GM18499 (cell line): Measurements from ENCODE around the gene MAEA.
"Not testable (repeated sequence)": the region's sequence is repeated elsewhere in the genome, so short reads cannot be mapped to it uniquely, and the experiment has no call there.

Experiments used
- ATAC-seq: cut with Tn5 transposase; IDR thresholded peaks from one replicate; pipeline ENCODE4 v1.9.1; 2021; ENCODE audit warnings: moderate number of reproducible peaks; ENCODE audit not compliant: insufficient read depth, unreplicated experiment

MAEA gene

DNA sequence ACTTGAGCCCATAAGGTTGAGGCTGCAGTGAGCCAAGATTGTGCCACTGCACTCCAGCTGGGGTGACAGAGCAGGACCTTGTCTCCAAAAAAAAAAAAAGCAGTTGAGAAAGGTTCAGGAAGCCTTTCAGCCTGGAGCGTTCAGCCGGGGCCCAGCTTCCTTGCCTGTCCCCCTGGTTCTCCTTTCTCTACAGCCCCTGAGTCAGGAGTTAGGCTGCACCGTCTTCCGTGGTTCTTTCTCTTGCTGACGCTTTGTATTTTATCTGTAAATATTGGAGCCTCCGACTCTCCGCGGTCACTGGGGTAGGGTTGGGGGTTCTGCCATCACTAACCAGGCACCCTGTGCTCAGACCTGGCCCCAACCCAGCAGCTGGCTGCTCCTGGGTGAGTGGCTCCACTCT, 43.6 kb downstream of the MAEA start:
- ATAC-seq, result no peak

DNA sequence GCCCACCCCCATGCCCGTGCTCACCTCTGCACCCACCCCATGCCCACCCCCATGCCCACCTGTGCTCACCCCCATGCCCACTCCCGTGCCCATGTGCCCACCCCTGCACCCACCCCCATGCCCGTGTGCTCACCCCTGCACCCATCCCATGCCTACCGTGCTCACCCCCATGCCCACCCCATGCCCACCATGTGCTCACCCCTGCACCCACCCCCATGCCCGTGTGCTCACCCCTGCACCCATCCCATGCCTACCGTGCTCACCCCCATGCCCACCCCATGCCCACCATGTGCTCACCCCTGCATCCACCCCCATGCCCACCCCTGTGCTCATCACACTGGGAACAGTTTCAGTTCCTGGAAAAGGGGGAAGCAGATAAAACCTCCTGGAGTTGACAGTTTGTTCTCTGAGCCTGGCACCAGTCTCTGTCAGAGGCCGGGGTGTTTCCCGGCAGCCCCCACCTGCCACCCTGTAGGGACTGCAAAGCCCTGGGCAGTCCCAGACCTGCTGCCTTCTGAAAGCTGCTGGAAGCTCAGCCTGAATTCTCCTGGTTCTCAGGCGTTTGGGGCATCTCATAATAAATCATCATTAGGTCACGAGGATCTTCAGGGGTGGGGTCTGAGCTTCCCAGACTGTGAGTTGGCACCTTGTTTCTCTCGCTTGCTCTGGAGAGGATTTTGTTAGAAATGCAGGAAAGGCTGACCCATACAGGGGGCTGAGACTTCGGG, 44.3 kb downstream of the MAEA start:
- ATAC-seq, result not testable (repeated sequence)

DNA sequence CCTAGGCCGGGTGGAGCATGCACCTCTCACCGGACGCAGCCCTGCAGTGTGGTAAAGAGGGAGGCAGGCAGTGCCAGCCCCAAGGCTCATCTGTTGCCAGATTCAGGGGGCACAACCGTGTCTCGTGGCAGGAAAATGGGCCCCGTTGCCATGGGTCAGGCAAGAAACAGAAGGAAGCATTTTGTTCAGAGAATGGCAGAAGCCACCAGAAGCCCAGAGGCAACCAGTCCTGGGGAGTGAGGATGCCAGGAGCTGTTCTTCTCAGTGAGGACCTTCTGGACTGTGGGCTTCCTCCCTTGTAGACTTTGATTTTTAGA, 44.8 kb downstream of the MAEA start:
- no peak for ATAC-seq

DNA sequence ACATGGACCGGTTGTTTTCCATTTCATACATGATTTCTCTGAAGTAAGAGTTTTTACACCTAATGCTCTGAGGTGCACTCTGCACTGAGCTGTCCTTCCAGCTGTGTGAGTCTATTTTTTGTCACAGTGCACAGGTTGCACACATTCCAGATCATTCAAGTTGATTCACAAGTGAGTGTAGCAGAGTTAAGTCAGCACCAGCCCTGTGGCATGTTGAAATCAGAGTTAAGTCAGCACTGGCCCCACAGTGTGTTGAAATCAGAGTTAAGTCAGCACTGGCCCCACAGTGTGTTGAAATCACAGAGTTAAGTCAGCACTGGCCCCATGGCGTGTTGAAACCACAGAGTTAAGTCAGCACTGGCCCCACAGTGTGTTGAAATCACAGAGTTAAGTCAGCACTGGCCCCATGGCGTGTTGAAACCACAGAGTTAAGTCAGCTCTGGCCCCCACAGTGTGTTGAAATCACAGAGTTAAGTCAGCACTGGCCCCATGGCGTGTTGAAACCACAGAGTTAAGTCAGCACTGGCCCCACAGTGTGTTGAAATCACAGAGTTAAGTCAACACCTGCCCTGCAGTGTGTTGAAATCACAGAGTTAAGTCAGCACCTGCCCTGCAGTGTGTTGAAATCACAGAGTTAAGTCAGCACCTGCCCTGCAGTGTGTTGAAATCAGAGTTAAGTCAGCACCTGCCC, 45.6 kb downstream of the MAEA start:
- ATAC-seq, result not testable (repeated sequence)

DNA sequence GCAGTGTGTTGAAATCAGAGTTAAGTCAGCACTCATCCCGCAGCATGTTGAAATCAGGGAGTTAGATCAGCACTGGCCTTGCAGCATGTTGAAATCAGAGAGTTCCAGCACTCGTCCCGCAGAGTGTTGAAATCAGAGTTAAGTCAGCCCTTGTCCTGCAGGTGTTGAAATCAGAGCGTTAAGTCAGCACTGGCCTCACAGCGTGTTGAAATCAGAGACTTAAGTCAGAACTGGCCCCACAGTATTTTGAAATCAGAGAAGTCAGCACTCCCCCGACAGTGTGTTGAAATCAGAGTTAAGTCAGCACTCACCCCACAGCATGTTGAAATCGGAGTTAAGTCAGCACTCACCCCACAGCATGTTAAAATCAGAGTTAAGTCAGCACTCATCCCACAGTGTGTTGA, 46.4 kb downstream of the MAEA start:
- no peak for ATAC-seq

DNA sequence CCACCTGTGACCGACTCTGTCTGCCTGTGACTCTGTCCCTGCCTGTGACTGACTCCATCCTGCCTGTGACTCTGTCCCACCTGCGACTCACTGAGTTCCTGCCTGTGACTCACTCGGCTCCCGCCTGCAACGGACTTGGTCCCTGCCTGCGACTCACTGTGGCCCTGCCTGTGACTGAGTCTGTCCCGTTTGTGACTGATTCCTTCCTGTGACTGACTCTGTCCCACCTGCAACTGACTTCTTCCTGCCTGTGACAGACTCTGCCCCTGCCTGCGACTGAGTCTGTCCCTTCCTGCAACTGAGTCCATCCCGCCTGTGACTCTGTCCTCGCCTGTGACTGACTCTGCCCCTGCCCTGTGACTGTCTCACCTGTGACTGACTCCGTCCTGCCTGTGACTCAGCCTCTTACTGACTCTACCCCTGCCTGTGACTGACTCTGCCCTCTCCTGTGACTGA, 47.7 kb downstream of the MAEA start:
- no peak for ATAC-seq

DNA sequence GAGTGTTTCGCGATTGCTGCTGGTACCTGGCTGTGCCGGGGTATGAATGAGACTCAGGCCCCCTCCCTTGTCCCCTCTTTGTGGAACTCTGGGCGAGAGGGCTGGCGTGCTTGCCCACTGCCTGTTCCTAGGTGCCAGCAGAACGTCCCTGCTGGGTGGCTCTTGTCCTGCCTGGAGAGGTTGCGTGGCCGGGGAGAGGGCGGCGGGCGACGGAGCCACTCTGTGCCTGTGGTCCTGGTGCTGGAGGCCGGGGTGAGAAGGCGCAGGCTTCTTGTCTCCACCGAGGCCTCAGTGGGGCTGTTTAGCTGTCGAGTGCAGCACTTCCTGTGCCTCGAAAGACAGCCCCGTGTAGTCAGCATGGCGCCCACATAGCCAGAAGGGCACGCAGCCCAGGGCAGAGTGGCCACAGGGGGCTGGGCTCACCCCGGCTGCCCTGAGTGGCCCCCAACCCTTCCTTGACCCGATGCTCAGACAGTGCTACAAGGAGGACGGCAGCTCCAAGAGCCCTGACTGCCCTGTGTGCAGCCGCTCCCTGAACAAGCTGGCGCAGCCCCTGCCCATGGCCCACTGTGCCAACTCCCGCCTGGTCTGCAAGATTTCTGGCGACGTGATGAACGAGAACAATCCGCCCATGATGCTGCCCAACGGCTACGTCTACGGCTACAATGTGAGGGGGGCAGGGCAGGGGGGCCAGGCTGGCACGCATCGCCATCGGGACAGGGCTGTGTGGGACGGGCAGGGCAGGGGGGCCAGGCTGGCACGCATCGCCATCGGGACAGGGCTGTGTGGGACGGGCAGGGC, 48.5 kb downstream of the MAEA start:
- ATAC-seq, result no peak

DNA sequence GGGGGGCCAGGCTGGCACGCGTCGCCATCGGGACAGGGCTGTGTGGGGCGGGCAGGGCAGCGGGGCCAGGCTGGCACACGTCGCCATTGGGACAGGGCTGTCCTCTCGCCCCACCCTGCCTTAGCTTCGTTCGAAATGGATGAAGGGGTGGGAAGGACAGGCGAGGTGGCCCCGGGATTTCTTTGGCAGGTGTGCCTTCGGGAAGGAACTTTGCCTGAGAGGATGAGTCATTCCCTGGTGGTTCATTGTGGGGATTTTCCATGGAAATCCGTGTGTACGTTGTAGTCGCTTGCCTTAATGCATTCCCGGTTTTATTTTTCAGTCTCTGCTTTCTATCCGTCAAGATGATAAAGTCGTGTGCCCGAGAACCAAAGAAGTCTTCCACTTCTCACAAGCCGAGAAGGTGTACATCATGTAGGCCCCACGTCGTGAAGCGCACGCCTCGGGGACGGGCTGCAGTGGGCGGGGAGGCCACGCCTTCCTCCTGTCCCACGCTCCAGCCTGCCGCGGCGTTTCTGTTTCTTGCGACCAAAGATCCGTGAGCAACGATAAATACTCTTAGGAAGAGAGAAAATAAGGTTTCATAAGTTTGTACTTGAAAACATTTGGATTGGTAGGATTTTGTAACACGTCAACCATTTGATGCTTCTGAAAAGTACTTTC, 49.2 kb downstream of the MAEA start:
- no peak for ATAC-seq

DNA sequence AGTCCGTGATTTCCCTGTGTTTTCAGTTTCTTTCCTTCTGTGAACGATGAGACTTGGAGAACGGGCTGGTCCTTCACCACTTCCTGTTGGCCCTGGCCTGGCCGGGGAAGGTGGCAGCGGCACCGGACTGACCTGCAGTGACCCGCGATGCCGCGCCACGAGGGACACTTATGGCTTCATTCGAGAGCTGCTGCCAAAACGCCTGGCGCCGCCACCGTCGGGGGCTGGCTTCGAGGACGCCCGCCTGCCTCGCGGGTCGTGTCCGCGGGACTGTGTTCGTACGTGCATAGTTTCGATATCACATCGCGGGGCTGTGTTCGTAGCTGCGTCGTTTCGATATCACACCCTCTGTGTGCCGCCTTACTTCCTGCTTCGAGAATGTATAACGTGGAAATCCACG, 49.8 kb downstream of the MAEA start:
- no peak for ATAC-seq

DNA sequence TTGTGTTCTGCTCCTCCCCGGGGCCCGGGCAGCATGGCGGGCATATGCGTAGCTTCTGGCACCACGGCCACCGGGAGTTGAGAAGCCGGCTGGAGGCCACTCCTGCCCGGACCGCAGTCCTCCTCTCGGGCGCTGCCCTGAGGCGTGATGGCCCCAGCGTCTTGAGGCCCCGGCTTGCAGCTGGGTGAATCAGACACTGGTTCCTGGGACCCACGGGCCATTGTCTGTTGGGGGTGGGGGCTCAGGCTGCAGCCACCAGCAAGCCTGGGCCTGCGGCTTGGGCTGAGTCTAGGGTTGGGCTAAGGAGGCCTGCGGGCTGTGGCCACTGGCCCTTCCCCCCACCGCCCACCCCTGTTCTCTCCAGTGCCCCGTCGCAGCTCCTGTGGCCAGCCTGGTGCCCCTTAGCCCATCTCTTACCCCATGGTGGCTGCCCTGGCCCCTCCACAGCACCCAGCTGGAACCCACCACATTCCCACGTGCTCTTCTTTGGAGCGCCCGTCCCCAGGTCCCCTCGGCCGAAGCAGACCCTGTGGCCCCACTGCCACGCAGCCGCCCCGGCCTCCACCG, 50.6 kb downstream of the MAEA start:
- no peak for ATAC-seq

DNA sequence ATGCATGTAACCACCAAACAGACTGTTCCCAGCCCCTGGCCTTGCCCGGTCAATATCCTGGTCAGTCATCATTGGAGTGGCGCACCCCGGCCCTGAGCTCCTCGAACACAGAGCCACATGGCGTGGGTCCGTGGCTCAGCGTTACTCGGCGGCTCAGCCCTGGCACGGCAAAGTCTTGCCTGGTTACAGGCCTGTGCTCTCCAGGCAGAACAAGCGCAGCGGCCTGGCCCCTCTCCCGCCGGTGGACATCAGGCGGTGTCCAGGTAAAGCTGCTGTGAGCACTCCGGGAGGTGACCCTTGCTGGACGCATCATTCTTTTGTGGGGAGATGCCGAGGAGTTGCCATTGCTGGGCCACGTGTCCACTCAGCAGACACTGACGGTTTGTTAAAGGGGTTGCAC, 51.2 kb downstream of the MAEA start:
- no peak for ATAC-seq

DNA sequence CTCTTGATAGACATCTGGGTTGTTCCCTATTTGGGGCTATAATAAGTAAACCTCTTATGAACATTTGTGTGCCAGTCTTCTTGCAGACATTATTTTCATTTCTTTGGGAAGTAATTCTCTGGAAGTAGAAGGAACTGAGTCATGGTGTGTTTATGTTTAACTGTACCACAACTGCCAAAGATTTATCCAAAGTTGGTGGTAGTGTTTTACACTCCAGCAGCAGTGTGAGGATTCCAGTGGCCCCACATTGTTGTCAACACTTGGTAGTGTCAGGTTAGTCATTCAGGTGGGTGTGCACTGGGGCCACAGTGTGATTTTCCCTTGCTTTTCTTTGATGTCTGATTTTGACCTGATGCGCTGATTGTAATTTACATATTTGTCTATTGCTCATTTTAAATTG, 52.3 kb downstream of the MAEA start:
- ATAC-seq, result no peak

DNA sequence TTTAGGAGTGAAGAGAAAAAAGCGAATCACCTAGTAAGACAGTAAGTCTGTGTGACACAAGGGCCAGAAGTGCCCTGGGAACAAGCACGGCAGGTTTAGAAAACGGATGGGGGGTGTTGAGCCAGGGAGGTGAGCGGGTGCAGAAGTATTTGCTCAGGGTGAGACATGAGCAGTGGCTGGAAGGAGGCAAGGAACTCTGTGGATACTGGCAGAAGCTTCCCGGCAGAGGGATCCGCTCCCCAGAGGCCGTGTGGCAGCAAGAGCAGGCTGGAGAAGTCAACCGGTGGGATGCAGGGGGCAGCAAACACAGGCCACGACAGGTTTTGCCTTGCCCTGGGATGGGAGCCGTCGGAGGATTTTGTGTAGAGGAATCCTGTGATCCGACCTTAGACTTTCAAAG, 55.0 kb downstream of the MAEA start:
- no peak for ATAC-seq

DNA sequence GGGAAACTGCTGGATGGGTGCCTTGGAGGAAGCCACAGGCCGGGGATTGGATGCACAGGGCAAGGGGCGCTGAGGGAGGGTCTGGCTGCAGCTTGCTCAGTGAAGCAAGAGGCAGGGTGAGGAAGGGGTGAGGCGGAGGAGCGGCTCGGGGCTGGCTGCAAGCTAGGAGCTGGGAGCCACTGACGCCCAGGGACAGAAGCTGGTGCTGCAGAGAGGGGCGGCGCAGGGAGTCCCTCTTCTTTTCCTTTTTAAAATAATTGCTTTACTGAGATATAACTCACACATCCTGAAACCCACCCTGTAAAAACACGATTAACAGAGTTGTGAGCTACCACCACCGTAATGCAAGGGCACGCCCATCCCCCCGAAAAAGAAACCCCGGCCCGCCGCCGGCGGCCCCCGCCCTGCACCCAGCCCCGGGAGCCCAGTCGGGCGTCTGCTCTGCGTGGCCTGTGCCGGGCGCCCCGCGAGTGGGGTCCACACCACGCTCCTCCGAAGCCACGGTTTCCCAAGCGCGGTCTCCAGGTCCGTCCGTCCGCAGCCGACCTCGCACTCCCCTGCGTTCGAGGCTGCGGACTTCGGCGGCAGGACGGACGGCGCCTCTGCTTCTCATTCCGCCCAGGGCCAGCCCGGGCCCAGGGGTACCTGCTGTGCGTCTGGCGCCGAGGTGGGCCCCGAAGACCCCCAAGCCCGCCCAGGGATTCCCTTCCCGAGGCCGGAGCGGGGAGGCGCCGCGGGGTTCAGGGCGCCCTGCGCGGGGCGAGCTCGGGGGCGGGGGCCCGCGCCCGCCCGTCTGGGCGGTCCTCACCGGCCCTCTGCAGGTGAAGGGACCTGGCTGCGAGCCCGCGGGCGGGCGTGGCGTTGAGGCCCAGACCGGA, 56.5 kb downstream of the MAEA start:
- ATAC-seq, result peak; percentile 14

DNA sequence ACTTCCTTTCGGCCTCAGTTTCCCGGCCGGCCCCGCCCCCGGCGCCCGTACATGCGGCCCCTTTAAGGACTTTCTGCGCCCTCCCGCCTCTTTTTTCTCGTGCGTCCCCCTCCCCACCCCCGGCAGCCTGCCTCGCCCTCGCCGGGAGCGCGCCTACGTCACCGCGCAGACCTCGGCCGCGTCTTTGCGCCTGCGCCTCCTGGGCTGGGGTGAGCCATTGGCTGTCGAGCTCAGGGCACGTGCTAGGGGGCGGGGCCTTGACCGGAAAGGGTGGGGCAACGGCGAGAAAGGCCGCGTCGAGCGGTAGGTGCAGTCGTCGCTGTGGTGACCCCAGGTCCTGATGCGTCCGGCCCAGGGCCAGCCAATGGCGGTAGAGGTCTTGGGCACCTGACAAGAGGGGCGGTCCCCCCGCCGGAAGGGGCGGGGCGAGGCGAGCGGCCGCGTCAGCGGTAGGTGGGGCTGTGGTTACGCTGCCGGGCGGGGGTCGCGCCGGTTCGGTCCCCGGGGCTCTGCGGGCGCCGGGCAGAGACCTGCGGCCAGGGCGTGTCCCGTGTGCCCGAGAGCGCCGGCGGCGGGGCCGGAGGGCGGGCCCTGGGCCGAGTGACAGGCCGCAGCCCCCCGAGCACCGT, 57.2 kb downstream of the MAEA start, which contains the start of gene UVSSA:
Gene UVSSA, plus strand, starts transcription at position 428 of the 629 bp plus-strand sequence. CDS start 884 bp downstream, outside the sequence.
- peak; percentile 76 for ATAC-seq

DNA sequence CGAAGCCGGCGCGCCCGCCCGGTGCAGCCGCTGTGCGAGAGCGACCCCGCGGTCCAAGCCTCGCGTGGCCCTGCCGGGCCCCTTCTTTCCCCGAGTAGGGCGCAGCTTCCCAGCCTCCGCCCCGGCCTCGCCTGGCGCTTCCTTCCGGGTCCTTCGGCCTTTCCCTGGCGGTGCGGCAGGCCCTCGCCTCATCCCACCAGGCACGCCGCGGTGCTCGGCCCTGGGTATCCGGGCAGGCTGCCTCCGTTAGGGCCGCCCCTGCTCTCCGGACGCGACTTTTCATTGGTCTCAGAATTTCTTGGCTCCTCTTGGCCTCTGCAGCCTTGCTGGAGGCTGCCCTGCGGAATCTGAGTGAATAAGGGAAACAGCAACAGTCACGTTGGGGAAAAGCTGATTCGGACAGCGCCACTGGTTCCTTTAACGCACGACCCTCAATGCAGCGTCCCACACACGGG, 57.7 kb downstream of the MAEA start:
- ATAC-seq, result peak; percentile 13

DNA sequence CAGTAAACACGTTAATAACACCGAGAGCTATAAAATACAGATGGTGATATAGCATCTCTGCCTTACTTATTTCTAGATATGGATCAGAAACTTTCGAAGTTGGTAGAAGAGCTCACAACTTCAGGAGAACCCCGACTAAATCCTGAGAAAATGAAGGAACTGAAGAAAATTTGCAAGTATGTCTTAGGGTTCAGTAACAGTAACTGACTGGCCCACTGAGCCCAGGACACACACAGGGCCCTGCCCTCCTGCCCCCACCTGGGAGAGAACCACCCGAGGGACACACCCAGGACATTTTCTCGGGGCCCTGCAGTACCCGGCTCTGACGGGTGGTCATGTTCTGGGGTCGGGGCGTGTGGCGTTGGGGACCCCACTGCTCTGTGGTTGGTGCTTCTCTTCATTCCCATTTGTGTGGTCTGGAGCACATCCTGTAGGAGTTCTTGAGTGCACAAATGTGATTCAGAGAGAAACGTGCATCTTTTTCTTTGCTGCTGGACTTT, 58.4 kb downstream of the MAEA start:
- ATAC-seq, result no peak

DNA sequence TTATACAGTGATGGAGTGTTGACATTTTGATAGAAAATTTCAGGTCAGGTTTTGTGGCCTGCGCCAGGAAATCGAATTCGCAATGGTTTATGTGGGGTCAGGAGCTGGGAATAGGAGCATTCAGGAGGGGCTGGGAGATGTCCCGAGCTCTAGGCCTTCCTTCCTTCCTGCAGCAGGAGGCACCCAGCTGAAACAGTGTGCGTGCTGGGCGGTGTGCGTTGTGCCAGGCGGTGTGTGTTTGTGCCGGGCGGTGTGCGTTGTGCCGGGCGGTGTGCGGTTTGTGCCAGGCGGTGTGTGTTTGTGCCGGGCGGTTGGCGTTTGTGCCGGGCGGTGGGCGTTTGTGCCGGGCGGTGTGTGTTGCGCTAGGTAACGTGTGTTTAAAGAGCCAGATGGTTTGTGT, 59.1 kb downstream of the MAEA start:
- no peak for ATAC-seq
